HEK293 (cell line): Measurements from ENCODE around the gene CARD11.

ENCODE experiments used
- CTCF ChIP-seq: fragments of 450-650 bp; formaldehyde crosslinking; IDR thresholded peaks from 2 replicates; pipeline ENCODE4 v1.5.1; 2016; ENCODE audit warnings: missing biosample characterization, missing genetic modification characterization
- HOXC10 ChIP-seq: sonication (generic); formaldehyde crosslinking; IDR thresholded peaks from 2 replicates; pipeline ENCODE4 v1.8.1; 2023; ENCODE audit warnings: mild to moderate bottlenecking, missing genetic modification reagents
- PRDM4 ChIP-seq: fragments of 450-650 bp; formaldehyde crosslinking; IDR thresholded peaks from 2 replicates; pipeline ENCODE4 v1.5.1; 2017; ENCODE audit warnings: missing biosample characterization, missing genetic modification characterization
- REST ChIP-seq: fragments of 450-650 bp; formaldehyde crosslinking; IDR thresholded peaks from 2 replicates; pipeline ENCODE4 v1.5.1; 2016; ENCODE audit warnings: missing biosample characterization, missing genetic modification characterization
- TCF7L2 ChIP-seq: IDR thresholded peaks from 2 replicates; pipeline ENCODE4 v1.6.1; 2011; ENCODE audit warnings: low read depth, mild to moderate bottlenecking, inconsistent platforms, low read length, moderate library complexity, borderline replicate concordance
- YY1 ChIP-seq: fragments of 450-650 bp; formaldehyde crosslinking; IDR thresholded peaks from 2 replicates; pipeline ENCODE4 v1.5.1; 2018; ENCODE audit warnings: missing biosample characterization, missing genetic modification characterization
- ZBTB26 ChIP-seq: fragments of 450-650 bp; formaldehyde crosslinking; optimal IDR thresholded peaks from 2 replicates; pipeline ENCODE3; 2016; ENCODE audit warnings: missing biosample characterization, mild to moderate bottlenecking, missing genetic modification characterization
- ZNF24 ChIP-seq: fragments of 450-650 bp; formaldehyde crosslinking; IDR thresholded peaks from 2 replicates; pipeline ENCODE4 v1.5.1; 2016; ENCODE audit warnings: missing biosample characterization, missing genetic modification characterization
- ZNF274 ChIP-seq, 2 experiments: fragments of 200-500 bp in 1 of 2; fragments of 450-650 bp in 1 of 2; sonication (Bioruptor generic) in 1 of 2; formaldehyde crosslinking in 1 of 2; IDR thresholded peaks; 2 replicates each; pipeline versions ENCODE4 v1.5.1 to v1.6.1; 2014 to 2016; ENCODE audit warnings: borderline replicate concordance in 1 of 2, inconsistent platforms in 1 of 2, low read length in 1 of 2, missing biosample characterization in 1 of 2, missing genetic modification characterization in 1 of 2
- ZNF280D ChIP-seq: fragments of 450-650 bp; formaldehyde crosslinking; IDR thresholded peaks from 2 replicates; pipeline ENCODE4 v1.5.1; 2016; ENCODE audit warnings: missing biosample characterization, missing genetic modification characterization
- ZNF292 ChIP-seq: fragments of 450-650 bp; formaldehyde crosslinking; IDR thresholded peaks from 2 replicates; pipeline ENCODE4 v1.5.1; 2016; ENCODE audit warnings: low read depth, missing biosample characterization, missing genetic modification characterization, borderline replicate concordance
- ZNF449 ChIP-seq: fragments of 450-650 bp; formaldehyde crosslinking; IDR thresholded peaks from 2 replicates; pipeline ENCODE4 v1.5.1; 2017; ENCODE audit warnings: missing biosample characterization, mild to moderate bottlenecking, missing genetic modification characterization, moderate library complexity

GRCh38 chr7:3091631-3092030, 48.0 kb upstream of the CARD11 start:
- TF ChIP-seq CTCF (tag by site-specific recombination) (no peak), TCF7L2 (no peak), YY1 (tag by site-specific recombination) (no peak), REST (tag by site-specific recombination) (no peak), ZBTB26 (tag by site-specific recombination) (no peak), ZNF292 (tag by site-specific recombination) (no peak), HOXC10 (CRISPR knock-in tag) (no peak), ZNF449 (no peak), PRDM4 (no peak), ZNF274 (IDR thresholded peaks at IDR 0.05; ENCODE audit: low read length) (no peak), ZNF274 (tag by site-specific recombination; IDR thresholded peaks at IDR 0.05; ENCODE audit: borderline replicate concordance) (no peak), ZNF280D (tag by site-specific recombination) (no peak), ZNF24 (tag by site-specific recombination) (no peak)
